WI38 (cell line): ENCODE measurements around the gene ZNF232.
"Not testable (repeated sequence)": the region's sequence is repeated elsewhere in the genome, so short reads cannot be mapped to it uniquely, and the experiment has no call there.

Source experiments
- H3K4me3 ChIP-seq: 2 replicates; pipeline ENCODE4 v1.5.1; 2011; ENCODE audit warnings: low read depth, mild to moderate bottlenecking, control low read depth, low read length
- TF ChIP-seq, protein P1 (sequence below): IDR thresholded peaks from 2 replicates; pipeline ENCODE4 v1.5.1; 2012; ENCODE audit warnings: low read depth, mild to moderate bottlenecking, control low read depth, low read length

ZNF232 gene

DNA sequence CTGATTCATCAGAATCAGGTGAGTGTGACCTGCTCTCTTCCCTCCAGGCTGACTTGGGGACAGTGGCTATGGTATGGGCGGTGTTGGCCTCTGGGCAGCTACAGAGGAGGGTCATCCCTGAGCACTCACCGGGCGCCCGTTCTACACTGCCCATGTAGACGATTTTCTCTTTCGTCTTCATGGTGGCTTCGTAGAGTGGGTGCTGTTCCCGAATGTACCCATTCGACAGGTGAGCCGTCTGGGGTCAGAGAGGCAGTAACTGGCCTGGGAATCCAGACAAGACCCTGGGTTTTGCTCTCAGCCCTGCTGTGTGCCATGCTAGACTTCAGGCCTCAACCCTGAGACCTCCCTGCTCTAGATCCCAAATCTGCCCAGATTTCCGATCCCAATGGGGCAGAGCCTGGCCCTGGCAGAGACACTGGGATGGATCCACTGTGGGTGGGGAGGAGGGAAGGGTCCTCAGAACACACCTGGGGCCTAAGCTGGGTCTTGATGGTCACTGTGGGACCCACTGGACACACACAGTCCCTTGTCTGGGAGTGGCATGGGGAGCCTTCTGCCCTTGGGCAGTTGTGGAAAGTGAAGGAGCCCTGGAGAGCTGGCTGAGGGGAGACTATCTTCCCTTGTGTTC is 17.3 kb upstream of the ZNF232 start:
- TF ChIP-seq, protein P1, sequence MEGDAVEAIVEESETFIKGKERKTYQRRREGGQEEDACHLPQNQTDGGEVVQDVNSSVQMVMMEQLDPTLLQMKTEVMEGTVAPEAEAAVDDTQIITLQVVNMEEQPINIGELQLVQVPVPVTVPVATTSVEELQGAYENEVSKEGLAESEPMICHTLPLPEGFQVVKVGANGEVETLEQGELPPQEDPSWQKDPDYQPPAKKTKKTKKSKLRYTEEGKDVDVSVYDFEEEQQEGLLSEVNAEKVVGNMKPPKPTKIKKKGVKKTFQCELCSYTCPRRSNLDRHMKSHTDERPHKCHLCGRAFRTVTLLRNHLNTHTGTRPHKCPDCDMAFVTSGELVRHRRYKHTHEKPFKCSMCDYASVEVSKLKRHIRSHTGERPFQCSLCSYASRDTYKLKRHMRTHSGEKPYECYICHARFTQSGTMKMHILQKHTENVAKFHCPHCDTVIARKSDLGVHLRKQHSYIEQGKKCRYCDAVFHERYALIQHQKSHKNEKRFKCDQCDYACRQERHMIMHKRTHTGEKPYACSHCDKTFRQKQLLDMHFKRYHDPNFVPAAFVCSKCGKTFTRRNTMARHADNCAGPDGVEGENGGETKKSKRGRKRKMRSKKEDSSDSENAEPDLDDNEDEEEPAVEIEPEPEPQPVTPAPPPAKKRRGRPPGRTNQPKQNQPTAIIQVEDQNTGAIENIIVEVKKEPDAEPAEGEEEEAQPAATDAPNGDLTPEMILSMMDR = no peak
- no peak overlapping the region for H3K4me3 ChIP-seq

DNA sequence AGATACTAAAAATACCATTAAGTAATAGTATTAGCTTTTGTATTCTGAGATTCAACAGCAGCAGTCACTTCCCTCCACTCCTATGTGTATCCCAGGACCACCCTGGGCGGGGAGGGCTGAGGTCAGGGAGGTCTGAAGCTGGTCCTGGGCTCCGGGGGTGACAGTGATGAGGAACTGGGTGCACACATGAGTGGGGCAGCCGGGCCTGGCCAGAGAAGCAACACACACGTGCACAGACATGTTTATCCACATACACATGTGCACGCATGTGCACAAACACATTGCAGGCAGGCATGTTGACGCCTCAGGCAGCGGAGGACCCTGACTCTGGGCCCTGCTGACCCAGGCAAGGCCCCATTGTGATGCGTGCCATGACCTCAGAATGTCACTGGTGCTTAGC is 16.7 kb upstream of the ZNF232 start:
- not testable (repeated sequence) for H3K4me3 ChIP-seq

DNA sequence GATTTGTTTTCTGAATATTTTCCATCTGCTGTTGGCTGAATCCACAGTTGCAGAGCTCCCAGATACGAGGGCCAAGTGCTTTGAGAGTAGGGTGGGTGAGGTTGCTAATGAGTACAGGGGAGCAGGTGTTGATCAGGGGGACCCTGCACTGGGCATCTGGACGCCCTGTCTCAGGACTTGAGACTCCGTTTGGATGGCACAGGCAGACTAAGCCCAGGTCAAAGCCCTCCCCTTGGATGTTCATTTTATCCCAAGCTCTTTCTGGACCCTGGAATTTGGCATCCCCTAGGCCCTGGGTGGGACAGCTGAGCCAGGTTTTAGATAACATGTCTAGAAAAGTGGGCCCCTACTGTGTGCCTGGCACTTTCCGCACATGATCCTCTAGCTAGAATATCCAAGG is 16.2 kb upstream of the ZNF232 start:
- TF ChIP-seq, protein P1 = no peak
- H3K4me3 ChIP-seq = no peak overlapping the region

DNA sequence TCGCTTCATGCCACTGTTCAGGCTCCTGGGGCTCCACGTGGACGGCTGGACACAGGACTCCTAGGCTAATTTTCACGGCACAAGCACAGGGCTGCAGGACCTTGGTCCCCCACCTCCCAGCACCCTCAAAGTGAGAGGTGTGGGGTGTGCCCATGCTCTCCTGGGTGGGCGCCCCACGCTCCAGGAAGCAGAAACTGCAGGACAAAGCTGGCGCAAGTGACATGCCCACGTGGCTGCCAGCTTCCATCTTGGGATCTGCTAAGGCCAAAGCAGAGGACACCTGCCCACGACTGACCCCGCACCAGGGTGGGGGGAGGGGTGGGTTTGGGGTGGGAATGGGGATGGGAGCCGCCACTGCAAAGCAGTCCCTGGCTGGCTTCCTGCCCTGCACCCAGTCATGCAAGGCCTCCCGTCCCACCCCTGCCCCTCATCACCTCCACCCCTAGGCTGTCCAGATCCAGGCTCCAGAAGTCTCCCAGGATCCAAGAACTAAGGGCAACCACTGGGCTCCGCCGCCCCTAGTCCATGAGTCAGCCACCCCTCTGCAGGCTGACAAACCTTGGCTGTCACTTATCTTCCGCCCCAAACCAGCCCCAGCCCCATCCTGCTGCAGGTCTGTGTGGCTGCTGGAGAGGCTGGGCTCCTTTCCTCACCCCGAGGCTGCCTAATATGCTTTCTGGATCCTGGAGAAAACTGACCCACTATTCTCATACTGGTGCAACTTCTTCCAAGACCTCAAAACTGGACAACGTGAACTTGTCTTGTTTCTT is 15.2 kb upstream of the ZNF232 start:
- TF ChIP-seq, protein P1 = no peak
- no peak overlapping the region for H3K4me3 ChIP-seq

DNA sequence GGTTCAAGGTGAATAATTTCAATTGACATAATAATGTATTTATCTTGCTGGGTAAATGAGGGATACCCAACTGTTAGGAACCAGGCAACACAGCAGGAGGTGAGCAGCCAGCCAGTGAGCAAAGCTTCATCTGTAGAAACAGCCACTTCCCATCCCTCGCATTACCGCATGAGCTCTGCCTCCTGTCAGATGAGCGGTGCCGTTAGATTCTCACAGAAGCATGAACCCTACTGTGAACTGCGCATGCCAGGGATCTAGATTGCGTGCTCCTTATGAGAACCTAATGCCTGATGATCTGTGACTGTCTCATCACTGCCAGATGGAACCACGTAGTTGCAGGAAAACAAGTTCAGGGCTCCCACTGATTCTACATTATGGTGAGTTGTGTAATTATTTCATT is 13.2 kb upstream of the ZNF232 start:
- not testable (repeated sequence) for H3K4me3 ChIP-seq

DNA sequence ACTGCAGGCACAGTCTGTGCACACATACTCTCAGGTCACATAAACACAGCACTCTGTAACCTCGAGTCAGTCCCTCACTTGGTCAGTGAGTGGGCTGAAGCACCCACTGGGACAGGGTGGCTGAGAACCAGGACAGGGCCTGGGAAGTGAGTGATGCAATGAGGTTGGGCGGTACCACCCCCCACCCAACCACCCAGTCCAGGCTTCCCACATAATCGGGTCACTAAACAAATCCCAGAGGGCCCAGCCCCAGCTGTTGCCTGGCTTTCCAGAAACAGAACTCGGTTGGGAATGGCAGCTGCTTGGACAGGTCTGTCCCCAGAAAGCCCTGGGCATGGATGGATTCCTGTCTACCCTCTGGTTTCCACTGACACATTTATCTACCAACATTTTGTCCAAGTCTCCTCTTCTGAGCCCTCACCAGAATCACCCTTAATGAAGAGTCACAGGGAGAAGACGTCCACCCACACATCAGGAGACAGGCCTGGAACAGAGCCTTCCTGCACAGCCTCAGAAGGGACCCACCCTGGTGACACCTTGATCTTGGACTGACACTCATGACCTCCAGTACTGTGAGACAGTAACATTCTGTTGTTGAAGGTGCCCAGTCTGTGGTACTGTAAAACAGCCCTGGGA is 12.6 kb upstream of the ZNF232 start:
- H3K4me3 ChIP-seq = not testable (repeated sequence)

DNA sequence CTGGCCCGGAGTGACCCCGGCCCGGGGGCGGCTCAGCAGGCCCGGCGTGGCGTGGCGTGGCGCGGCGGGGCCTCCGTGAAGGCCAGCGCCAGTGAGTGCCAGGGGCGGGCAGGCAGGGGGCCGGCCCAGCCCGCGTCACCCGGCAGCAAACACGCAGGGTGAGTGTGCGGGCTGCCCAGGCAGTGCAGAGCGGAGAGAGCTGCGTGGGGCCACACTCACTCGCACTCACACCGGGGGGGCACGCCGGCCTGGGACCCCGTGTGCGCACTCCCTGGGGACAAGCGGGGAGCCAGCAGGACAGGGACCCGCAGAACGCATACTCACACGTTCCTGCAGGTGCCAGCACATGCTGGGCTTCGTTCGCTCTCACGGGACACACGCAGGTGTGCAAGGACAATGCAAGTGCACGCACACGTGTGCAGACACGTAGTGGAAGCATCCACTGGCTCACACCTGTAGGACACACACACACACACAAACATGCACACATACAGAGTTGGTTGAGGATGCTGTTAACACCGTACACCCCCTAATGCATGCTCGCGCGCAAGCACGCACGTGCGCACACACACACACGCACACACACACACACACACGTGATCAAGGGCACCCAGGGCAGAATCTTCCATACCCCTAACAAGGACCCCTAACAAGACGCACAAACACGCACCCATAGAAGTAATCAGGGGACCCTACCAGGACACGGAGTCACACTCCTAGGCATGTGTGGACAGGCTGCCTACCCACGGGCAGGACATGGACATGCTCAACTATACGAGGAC is 11.9 kb upstream of the ZNF232 start:
- no peak overlapping the region for H3K4me3 ChIP-seq
- TF ChIP-seq, protein P1 = no peak

DNA sequence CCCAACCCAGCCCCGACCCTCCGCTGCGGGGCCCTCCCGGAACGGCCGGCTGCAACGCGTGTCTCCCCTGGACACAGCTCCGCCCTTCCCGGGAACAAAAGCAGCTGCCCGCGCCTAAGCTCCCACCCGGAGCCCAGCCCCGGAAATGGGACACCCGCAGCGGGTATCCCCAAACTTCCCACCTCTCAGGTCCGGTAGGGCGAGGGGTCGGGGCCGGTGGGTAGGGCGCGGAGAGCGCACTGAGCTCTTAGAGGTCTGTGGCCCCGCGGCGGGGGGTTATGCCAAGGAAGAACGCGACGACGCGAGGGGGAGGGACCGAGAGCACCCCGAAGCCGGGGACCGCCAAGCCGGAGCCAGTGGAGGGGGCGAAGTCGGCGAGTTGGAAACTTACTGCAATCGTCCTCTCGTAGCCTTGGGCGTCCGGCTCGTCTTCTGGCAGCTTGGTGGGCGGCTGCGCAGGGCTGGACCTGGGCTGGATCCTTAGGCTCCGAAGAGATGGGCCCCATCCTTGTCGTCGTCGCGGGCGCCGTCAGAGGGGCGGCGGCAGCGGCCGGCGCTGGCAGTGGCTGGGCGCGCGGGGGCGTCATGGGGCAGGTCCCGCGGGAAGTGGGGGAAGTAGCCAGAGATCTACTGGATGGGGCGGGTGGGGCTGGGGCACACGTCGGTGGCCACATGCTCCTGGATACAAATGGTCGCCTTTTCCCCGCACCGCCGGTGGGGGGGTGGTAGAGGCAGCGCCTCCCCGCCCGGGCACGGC is 11.1 kb upstream of the ZNF232 start:
- H3K4me3 ChIP-seq = peak overlapping the region; percentile 35
- TF ChIP-seq, protein P1 = no peak

DNA sequence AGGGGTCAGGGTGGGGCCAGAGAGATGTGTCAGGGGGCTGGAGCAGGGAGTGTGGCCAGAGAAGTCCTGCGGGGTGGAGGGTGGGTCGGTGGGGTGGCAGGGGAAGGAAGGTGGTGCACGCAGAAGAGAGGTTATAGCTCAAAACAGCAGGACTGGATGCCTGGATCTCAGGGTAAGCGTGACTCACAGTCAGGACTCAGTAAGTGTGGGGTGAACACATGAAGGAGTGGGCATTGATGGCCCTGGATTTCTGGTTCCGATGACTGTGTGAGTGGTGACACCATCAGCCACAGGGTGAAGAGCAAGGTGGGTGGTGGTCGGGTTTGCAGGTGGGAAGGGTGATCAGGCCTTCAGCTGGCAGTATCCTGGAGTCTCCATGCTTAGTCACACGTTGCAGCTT is 10.4 kb upstream of the ZNF232 start:
- not testable (repeated sequence) for H3K4me3 ChIP-seq
